SU-DHL-6 (cell line): Measurements from ENCODE around the gene AMH.

Experiments
- H2AFZ ChIP-seq: fragments of 200-600 bp; sonication (generic); 2 replicates; pipeline ENCODE4 v1.6.1; 2014; ENCODE audit warnings: low read depth, mild to moderate bottlenecking, moderate library complexity, mixed read lengths, antibody characterized with exemption, low read length; ENCODE audit not compliant: severe bottlenecking
- H3F3A ChIP-seq: fragments of 200-600 bp; shearing (Covaris generic); 2 replicates; pipeline ENCODE4 v1.6.0; 2016; ENCODE audit warnings: antibody characterized with exemption, mild to moderate bottlenecking; ENCODE audit not compliant: insufficient read depth
- H3K27ac ChIP-seq: fragments of 200-600 bp; sonication (generic); 2 replicates; pipeline ENCODE4 v1.5.1; 2016; ENCODE audit warnings: low read depth, mild to moderate bottlenecking, low read length, moderate library complexity, mixed read lengths
- H3K27me3 ChIP-seq: fragments of 200-600 bp; sonication (generic), shearing (Covaris generic); 2 replicates; pipeline ENCODE4 v1.6.0; 2014; ENCODE audit warnings: mild to moderate bottlenecking, low read length
- H3K36me3 ChIP-seq: fragments of 200-600 bp; sonication (generic); 2 replicates; pipeline ENCODE4 v1.6.1; 2014; ENCODE audit warnings: mild to moderate bottlenecking, low read length, mixed read lengths
- H3K4me2 ChIP-seq: fragments of 300-600, 200-600 bp; shearing (Covaris generic), sonication (generic); 2 replicates; pipeline ENCODE4 v1.6.0; 2014; ENCODE audit warnings: low read length, low read depth, mild to moderate bottlenecking; ENCODE audit not compliant: poor library complexity, severe bottlenecking
- H3K4me3 ChIP-seq: fragments of 200-600 bp; sonication (generic); 2 replicates; pipeline ENCODE4 v1.5.1; 2014; ENCODE audit warnings: antibody characterized with exemption, low read length, mild to moderate bottlenecking, mixed read lengths; ENCODE audit not compliant: insufficient read depth, poor library complexity, severe bottlenecking
- H3K79me2 ChIP-seq: fragments of 200-600 bp; sonication (generic); 2 replicates; pipeline ENCODE4 v1.6.1; 2014; ENCODE audit warnings: mild to moderate bottlenecking, low read length, moderate library complexity; ENCODE audit not compliant: insufficient read depth
- H3K9ac ChIP-seq: fragments of 200-600 bp; sonication (generic); 2 replicates; pipeline ENCODE4 v1.7.0; 2014; ENCODE audit warnings: mild to moderate bottlenecking, low read length
- H3K9me2 ChIP-seq: fragments of 200-600 bp; sonication (generic); replicated peaks from 2 replicates; pipeline ENCODE4 v1.6.1; 2014; ENCODE audit warnings: low read length; ENCODE audit not compliant: insufficient read depth
- H3K9me3 ChIP-seq: fragments of 200-600 bp; sonication (generic); 2 replicates; pipeline ENCODE4 v1.6.1; 2014; ENCODE audit warnings: low read length, mixed read lengths; ENCODE audit not compliant: insufficient read depth
- H4K20me1 ChIP-seq: fragments of 200-600 bp; sonication (generic); 2 replicates; pipeline ENCODE4 v1.6.1; 2014; ENCODE audit warnings: low read depth, mild to moderate bottlenecking, antibody characterized with exemption, low read length, moderate library complexity, mixed read lengths
- EZH2phosphoT487 ChIP-seq: fragments of 200-600 bp; sonication (generic), shearing (Covaris generic); conservative IDR thresholded peaks from 2 replicates; pipeline ENCODE4 v1.6.1; 2018; ENCODE audit warnings: mild to moderate bottlenecking, antibody characterized with exemption, low read length, moderate library complexity, mixed read lengths
- TF ChIP-seq, protein P1 (sequence below): fragments of 200-600 bp; sonication (generic); IDR thresholded peaks from one replicate; pipeline ENCODE4 v1.5.1; 2017; ENCODE audit warnings: antibody characterized with exemption, mild to moderate bottlenecking, low read length, moderate library complexity; ENCODE audit not compliant: insufficient read depth, poor library complexity, severe bottlenecking

The AMH gene

DNA sequence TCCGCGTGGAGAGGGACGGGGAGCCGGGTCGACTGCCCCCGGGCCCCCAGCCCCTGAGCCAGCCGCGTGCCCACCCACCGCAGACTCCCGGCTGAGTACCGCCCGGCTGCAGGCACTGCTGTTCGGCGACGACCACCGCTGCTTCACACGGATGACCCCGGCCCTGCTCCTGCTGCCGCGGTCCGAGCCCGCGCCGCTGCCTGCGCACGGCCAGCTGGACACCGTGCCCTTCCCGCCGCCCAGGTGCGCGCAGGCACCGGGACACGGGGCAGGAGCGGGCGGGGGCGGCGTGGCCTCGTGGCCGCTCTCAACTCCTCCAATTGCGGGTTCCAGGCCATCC is 1.6 kb downstream of the AMH start:
- Histone ChIP-seq H3K27ac (no peak overlapping the region), H3K9me3 (no peaks in the 10 kb centered on the region), H2AFZ (no peak overlapping the region), H3K36me3 (no peaks in the 10 kb centered on the region), H3K9ac (no peak overlapping the region), H4K20me1 (no peaks in the 10 kb centered on the region), H3K79me2 (no peaks in the 10 kb centered on the region), H3K9me2 (no peaks in the 10 kb centered on the region), H3K4me2 (no peak overlapping the region), H3K27me3 (no peaks in the 10 kb centered on the region), H3K4me3 (no peak overlapping the region), H3F3A (peaks cover 25% of the 10 kb centered on the region)
- TF ChIP-seq EZH2phosphoT487 = no peak
- TF ChIP-seq, protein P1, sequence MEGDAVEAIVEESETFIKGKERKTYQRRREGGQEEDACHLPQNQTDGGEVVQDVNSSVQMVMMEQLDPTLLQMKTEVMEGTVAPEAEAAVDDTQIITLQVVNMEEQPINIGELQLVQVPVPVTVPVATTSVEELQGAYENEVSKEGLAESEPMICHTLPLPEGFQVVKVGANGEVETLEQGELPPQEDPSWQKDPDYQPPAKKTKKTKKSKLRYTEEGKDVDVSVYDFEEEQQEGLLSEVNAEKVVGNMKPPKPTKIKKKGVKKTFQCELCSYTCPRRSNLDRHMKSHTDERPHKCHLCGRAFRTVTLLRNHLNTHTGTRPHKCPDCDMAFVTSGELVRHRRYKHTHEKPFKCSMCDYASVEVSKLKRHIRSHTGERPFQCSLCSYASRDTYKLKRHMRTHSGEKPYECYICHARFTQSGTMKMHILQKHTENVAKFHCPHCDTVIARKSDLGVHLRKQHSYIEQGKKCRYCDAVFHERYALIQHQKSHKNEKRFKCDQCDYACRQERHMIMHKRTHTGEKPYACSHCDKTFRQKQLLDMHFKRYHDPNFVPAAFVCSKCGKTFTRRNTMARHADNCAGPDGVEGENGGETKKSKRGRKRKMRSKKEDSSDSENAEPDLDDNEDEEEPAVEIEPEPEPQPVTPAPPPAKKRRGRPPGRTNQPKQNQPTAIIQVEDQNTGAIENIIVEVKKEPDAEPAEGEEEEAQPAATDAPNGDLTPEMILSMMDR = no peak

DNA sequence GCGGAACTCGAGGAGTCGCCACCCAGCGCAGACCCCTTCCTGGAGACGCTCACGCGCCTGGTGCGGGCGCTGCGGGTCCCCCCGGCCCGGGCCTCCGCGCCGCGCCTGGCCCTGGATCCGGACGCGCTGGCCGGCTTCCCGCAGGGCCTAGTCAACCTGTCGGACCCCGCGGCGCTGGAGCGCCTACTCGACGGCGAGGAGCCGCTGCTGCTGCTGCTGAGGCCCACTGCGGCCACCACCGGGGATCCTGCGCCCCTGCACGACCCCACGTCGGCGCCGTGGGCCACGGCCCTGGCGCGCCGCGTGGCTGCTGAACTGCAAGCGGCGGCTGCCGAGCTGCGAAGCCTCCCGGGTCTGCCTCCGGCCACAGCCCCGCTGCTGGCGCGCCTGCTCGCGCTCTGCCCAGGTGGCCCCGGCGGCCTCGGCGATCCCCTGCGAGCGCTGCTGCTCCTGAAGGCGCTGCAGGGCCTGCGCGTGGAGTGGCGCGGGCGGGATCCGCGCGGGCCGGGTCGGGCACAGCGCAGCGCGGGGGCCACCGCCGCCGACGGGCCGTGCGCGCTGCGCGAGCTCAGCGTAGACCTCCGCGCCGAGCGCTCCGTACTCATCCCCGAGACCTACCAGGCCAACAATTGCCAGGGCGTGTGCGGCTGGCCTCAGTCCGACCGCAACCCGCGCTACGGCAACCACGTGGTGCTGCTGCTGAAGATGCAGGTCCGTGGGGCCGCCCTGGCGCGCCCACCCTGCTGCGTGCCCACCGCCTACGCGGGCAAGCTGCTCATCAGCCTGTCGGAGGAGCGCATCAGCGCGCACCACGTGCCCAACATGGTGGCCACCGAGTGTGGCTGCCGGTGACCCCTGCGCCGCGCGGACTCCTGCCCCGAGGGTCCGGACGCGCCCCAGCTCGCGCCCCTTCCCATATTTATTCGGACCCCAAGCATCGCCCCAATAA is 2.3 kb downstream of the AMH start:
- H3K4me2 ChIP-seq = no peak overlapping the region
- H3K36me3 ChIP-seq = no peaks in the 10 kb centered on the region
- no peak overlapping the region for H3K9ac ChIP-seq
- H3K79me2 ChIP-seq = no peaks in the 10 kb centered on the region
- no peaks in the 10 kb centered on the region for H3K9me2 ChIP-seq
- TF ChIP-seq, protein P1 = no peak
- no peak for TF ChIP-seq EZH2phosphoT487
- H3K27me3 ChIP-seq = no peaks in the 10 kb centered on the region
- no peak overlapping the region for H3K4me3 ChIP-seq
- H3F3A ChIP-seq = peaks cover 31% of the 10 kb centered on the region
- H4K20me1 ChIP-seq = no peaks in the 10 kb centered on the region
- H3K9me3 ChIP-seq = no peaks in the 10 kb centered on the region
- no peak overlapping the region for H3K27ac ChIP-seq
- H2AFZ ChIP-seq = no peak overlapping the region

DNA sequence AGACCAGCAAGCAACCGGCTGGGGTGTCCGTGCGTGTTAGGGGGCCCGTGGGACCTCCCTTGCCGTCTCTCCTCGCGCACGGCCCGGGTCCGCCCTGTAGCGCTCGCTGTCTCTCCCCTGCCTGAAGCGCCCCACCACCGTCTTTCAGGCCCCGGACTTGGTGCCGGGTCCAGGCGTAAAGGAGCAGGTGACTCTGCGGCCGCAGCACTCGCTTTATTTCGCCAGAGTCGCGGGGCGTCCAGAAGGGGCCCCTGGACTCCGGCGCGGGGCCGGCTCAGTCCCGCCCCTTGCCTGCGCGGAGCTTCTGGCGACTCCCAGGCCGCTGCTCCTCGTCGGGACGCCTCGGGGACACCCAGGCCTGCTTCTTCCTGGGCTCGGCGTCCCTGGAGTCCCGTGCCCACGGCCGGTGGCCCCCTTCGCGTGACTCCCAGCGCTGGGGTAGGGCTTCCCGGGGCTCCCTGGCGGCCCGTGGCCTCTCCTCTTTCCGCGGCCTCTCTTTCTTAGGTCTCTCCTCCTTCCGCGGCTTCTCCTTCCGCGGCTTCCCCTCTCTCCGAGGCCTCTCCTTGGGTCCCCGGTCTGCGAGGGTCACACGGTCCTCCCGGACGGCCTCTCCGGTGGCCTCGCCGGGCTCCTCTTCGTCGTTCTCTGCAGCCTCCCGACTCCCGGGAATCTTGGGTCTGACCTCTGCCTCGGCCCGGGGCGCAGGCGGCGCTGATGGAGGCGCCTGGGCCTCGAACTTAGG is 3.1 kb downstream of the AMH start:
- Histone ChIP-seq H4K20me1 (no peaks in the 10 kb centered on the region), H3F3A (peaks cover 32% of the 10 kb centered on the region), H2AFZ (no peak overlapping the region), H3K27me3 (no peaks in the 10 kb centered on the region), H3K4me3 (no peak overlapping the region), H3K9me3 (no peaks in the 10 kb centered on the region), H3K27ac (no peak overlapping the region), H3K4me2 (no peak overlapping the region), H3K79me2 (no peaks in the 10 kb centered on the region), H3K36me3 (no peaks in the 10 kb centered on the region), H3K9ac (no peak overlapping the region), H3K9me2 (no peaks in the 10 kb centered on the region)
- TF ChIP-seq, protein P1 = no peak
- TF ChIP-seq EZH2phosphoT487 = no peak
